ENCODE results near the gene CAMK1D.

The CAMK1D gene

GRCh38 chr10:12403119-12403518 is 53.8 kb downstream of the CAMK1D start:
- DNase-seq (ENCODE audit: low spot score), result no peak

- no peak for DNase-seq (ENCODE audit: low spot score)
Observed at GRCh38 chr10:12405342-12406320, 56.3 kb downstream of the CAMK1D start.

- DNase-seq (ENCODE audit: low spot score), result no peak
Observed at GRCh38 chr10:12406764-12407400, 57.5 kb downstream of the CAMK1D start.

- DNase-seq (ENCODE audit: low spot score), result no peak
Observed at GRCh38 chr10:12408472-12408871, 59.1 kb downstream of the CAMK1D start.

GRCh38 chr10:12409161-12409560 is 59.8 kb downstream of the CAMK1D start:
- no peak for DNase-seq (ENCODE audit: low spot score)

GRCh38 chr10:12409613-12410012 is 60.3 kb downstream of the CAMK1D start:
- no peak for DNase-seq (ENCODE audit: low spot score)

- no peak for DNase-seq (ENCODE audit: low spot score)
Observed at GRCh38 chr10:12412666-12413368, 63.5 kb downstream of the CAMK1D start.

GRCh38 chr10:12413369-12413711 is 64.0 kb downstream of the CAMK1D start:
- DNase-seq (ENCODE audit: low spot score), result no peak

GRCh38 chr10:12414278-12414989 is 65.1 kb downstream of the CAMK1D start:
- no peak for DNase-seq (ENCODE audit: low spot score)

GRCh38 chr10:12416344-12417050 is 67.2 kb downstream of the CAMK1D start:
- DNase-seq (ENCODE audit: low spot score), result no peak

GRCh38 chr10:12417331-12417730 is 68.0 kb downstream of the CAMK1D start:
- DNase-seq (ENCODE audit: low spot score), result no peak

GRCh38 chr10:12418000-12418399 is 68.7 kb downstream of the CAMK1D start:
- DNase-seq (ENCODE audit: low spot score), result no peak

GRCh38 chr10:12418725-12419261 is 69.4 kb downstream of the CAMK1D start:
- no peak for DNase-seq (ENCODE audit: low spot score)

- DNase-seq (ENCODE audit: low spot score), result no peak
Observed at GRCh38 chr10:12419262-12419847, 70.0 kb downstream of the CAMK1D start.

- no peak for DNase-seq (ENCODE audit: low spot score)
Observed at GRCh38 chr10:12420530-12421120, 71.3 kb downstream of the CAMK1D start.

GRCh38 chr10:12422189-12422588 is 72.8 kb downstream of the CAMK1D start:
- no peak for DNase-seq (ENCODE audit: low spot score)

GRCh38 chr10:12423896-12424295 is 74.5 kb downstream of the CAMK1D start:
- DNase-seq (ENCODE audit: low spot score), result no peak

GRCh38 chr10:12427276-12427675 is 77.9 kb downstream of the CAMK1D start:
- no peak for DNase-seq (ENCODE audit: low spot score)

- DNase-seq (ENCODE audit: low spot score), result no peak
Observed at GRCh38 chr10:12428447-12429135, 79.2 kb downstream of the CAMK1D start.

Data from hematopoietic multipotent progenitor cell treated with erythropoietin and hydrocortisone succinate and interleukin-3 and kit ligand, for 17 days (in vitro differentiated cells).